Urothelium cell line (cell line): ENCODE measurements around the gene VPS33A.
"Not testable (repeated sequence)": the region's sequence is repeated elsewhere in the genome, so short reads cannot be mapped to it uniquely, and the experiment has no call there.

ENCODE experiments used
- DNase-seq: peaks from one replicate; pipeline ENCODE4 v3.0.0; 2011; ENCODE audit warnings: low spot score, mixed read lengths
- FAIRE-seq: peaks from 2 replicates; lab custom pipeline; 2011; peaks lifted over from hg19 to GRCh38; lab: Jason Lieb, UNC

Gene VPS33A

DNA sequence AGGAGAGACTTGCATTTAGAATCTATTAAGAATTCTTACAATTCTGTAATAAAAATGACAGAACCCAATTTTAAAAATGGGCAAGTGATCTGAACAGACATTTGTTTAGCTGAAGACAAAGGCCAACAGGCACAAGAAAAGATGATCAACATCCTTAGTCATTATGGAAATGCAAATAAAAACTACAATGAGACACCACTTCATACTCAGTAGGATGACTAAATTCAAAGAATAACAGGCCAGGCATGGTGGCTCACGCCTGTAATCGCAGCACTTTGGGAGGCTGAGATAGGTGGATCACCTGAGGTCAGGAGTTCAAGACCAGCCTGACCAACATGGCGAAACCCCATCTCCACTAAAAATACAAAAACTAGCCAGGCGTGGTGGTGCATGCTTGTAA is 7.8 kb downstream of the VPS33A start:
- DNase-seq, FAIRE-seq: not testable (repeated sequence)

DNA sequence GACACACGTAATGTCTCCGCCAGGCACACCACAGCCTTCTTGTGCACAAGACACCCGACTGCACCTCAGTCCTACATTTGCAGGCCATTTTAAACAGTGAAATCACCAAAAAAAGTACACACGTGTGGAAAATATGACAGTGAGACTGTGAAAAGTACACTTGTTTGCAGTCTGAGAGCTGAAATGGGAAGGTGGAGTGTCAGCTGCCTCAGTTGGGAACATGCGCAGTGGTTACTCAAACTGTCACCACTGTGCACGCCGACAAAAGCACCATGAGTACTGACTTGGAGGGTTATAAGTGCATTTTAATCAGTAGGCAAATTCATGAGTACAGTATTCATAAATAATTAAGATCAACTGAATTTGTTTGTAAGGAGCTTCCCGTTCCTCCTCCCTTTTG is 15.8 kb downstream of the VPS33A start:
- DNase-seq (no peak), FAIRE-seq (no peak)

- DNase-seq (no peak), FAIRE-seq (no peak)
Observed at GRCh38 chr12:122250047-122250446, 16.2 kb downstream of the VPS33A start.

- no peak for DNase-seq
- FAIRE-seq: no peak
Observed at GRCh38 chr12:122245553-122245952, 20.7 kb downstream of the VPS33A start.

- FAIRE-seq: no peak
- DNase-seq: no peak
Observed at GRCh38 chr12:122244565-122245371, 21.5 kb downstream of the VPS33A start.

DNA sequence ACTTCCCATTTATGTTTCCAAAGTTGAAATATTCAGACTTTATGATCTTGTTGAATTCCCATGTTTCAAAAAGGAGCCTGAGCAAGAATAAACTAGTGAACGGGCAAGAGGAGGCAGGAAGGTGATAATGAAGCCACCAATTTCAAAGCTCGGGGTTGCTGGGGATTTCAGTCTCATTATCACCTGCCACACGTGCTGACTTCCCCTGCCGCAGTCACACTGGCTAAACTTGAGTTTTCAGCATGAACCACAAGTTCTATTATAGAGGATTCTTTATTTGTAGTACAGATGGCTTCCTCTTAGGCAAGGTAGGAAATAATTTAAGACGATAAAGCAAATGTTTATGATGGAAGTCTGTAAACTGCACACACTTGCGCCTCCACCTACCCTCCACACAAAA is 22.3 kb downstream of the VPS33A start:
- no peak for FAIRE-seq

GRCh38 chr12:122238861-122239260 is 27.4 kb downstream of the VPS33A start:
- FAIRE-seq (no peak), DNase-seq (no peak)

More for the DNA sequence above, 22.3 kb downstream of the VPS33A start:
- no peak for DNase-seq

DNA sequence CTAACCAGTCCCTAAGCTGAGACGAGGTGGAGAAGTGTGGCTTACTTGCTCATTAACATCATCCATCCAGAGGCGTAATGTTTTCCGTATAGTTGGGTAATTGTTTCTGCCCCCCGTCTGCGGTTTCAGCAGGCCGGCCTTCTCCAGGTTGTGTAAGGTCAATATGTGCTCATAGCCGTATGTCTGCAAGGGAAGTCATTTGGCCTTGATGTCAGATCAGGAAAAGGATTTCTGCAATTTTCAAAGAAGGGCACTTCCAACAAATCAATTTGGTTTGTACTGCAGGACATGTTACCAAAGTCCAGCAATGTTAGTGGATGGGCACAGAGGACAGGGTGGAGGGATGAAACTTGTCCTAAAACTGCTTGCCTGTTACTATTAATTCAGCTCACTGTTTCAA is 30.6 kb downstream of the VPS33A start:
- DNase-seq (no peak), FAIRE-seq (no peak)

- FAIRE-seq (no peak), DNase-seq (no peak)
Observed at GRCh38 chr12:122232691-122233090, 33.6 kb downstream of the VPS33A start.

- DNase-seq (no peak), FAIRE-seq (no peak)
Observed at GRCh38 chr12:122230798-122231197, 35.5 kb downstream of the VPS33A start.

GRCh38 chr12:122228092-122228491 is 38.2 kb downstream of the VPS33A start:
- no peak for FAIRE-seq
- DNase-seq: no peak

GRCh38 chr12:122227341-122227740 is 39.0 kb downstream of the VPS33A start:
- no peak for FAIRE-seq
- no peak for DNase-seq

DNA sequence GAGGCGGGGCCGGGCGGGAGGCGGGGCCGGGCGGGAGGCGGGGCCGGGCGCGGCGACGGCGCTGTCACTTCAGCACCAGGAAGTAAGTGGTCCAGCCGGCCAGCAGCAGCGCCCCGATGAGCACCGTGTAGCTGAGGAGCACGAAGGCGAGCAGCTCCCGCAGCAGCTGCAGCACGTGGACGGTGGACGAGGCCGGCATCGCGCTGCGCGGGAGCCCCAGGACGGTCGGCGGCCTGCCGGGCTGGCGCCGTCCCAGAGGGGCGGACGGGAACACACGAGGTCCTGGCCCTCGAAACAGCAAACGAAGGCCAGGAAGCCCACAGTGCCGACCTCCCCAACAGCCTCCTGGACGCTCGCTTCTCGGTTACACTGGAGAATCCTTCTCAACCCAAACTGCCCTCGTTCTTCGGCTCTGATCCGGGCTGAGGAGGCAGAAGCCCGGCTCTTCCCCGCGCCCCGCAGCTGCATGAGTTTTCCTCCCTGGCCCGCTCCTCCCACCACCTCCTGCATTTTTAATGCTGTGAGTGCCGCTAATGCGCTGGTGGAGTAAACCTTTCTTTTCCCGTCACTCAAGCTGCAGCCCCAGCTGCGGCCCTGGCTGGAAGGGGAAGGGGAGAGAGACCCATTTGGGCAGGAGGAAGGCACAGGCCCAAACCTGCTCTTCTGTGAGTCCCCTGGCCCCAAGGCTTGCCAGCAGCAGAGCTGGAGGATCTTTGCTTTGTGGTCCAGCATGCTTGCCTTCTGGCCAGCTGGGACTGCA is 39.7 kb downstream of the VPS33A start:
- DNase-seq (no peak), FAIRE-seq (no peak)

DNA sequence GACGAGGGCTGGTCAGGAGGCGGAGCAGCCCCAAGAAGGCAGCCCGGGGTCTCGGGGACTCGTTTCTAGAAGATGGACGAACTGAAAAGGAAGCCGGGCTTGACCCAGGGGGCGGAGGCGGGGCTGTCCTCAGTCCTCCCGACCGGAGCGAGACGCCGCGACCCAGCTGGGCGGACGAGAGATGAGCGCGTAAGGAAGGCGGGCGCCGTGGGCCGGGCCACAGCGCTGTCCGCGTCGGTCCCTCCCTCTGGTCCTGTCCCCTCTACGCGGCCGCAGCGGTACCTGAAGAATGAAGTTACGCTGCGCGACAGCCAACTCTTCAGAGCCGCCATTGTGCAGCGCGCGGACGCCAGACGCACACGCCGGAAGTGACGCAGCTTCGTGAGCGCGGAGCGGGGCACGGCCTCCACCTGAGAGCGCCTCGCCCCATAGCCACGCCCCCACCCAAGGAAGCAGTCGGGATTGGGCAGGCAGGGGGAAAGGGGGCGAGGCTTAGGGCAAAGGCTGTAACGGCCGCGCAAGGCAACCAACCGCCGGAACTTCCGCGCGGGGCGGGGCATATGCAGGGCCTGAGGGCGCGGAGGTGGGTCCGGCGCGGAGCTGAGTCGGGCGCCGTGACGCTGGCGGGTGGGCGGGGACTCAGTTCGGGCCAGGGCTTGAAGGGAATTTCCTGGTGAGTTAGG is 40.5 kb downstream of the VPS33A start, which contains the start of gene DIABLO:
DIABLO (minus strand) TSS at position 370 of the 683 bp plus-strand sequence; CDS start at position 332, 38 bp downstream.
- FAIRE-seq: peak; percentile 99
- peak; percentile 99 for DNase-seq

DNA sequence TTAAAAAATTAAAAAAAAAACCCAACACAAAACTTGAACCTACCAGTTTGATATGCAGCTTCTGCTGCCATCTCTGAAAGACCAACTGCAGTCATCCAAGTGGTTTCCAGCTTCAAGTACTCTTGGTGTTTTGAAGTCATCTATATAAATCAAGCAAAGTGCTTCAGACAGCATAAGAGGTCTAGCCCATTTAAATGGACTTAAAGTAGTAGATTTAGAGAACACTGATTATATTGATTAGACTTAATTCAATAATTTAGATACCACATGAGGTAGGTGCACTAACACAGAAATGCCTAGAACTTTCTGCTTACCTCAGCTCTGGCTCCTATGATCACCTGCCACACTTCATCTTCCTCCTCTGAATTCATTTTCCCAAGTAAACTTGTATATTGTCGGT is 49.8 kb downstream of the VPS33A start:
- FAIRE-seq: no peak
- DNase-seq: no peak

DNA sequence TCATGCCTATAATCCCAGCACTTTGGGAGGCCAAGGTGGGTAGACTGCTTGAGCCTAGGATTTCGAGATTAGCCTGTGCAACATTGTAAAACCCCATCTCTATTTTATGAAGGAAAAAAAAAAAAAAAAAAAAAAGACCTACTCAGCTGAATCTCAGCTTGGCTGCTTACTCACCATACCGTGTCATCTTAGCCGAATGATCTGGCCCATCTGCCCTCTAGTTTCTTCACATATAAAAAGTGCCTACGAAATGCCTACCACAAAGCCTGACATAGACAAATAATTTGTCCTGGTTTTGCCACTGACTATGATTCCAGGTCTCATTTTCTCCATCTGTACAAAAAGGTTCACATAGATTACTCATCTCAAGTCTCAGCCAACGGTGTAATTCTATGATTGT is 50.5 kb downstream of the VPS33A start:
- no peak for FAIRE-seq
- DNase-seq: no peak

DNA sequence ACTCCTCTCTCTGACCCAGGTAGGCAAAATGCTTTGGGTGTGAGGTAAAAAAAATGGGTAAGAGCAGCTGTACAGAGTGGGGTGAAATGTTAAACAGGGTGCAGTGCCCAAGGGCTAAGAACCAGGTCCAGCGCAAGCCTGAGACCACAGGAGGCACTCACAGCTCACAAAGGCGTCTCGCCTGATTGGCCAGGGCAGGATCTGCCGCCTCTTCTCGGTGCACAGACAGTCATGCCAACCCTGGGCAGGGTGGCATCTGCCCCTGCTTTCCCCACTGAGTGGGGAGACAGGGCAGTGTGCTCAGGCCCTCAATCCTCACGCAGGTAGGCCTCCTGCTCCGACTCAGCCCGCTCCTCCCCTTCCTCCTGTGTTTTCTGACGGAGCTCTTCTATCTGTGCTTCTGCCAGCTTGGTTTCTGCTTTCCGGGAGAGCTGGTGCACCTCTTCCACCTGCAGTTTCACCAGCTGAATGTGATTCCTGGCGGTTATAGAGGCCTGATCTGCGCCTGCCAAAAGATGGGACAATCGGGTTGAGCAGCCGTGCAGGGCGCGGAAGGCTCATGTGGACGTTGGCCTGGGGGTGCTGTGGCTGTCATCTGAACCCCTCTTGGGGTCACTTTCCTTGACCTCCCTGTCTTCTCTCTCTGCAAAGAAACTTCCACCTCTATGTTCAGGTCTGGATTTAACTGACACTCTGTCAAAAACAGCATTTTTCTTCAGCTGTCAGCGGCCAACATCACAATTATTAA is 58.0 kb downstream of the VPS33A start:
- FAIRE-seq (no peak), DNase-seq (no peak)

DNA sequence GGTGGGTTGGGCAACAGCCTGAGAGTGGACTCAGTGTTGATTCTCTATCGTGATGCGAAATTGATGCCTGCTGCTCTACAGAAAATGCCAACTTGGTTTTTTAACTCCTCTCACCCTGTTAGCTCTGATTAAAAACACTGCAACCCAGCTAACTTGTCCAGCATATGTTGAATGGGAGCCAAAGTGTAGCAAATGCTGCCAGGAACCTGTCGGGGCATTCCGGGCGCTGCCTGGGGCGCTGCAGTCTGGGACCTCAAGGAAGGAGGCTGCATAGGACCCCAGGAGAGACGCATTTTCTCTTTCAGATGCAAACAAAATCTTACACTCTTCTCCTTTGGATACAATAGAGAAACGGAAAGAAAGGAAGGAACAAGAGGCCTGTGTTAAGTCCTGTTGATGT is 58.9 kb downstream of the VPS33A start:
- DNase-seq (no peak), FAIRE-seq (no peak)

DNA sequence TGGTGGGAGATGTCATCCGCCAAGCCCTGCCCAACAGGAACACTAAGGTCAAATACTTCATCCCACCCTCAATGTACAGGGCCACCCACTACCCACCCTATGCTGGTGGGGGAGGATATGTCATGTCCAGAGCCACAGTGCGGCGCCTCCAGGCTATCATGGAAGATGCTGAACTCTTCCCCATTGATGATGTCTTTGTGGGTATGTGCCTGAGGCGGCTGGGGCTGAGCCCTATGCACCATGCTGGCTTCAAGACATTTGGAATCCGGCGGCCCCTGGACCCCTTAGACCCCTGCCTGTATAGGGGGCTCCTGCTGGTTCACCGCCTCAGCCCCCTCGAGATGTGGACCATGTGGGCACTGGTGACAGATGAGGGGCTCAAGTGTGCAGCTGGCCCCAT is 59.3 kb downstream of the VPS33A start:
- FAIRE-seq (no peak), DNase-seq (no peak)

- FAIRE-seq: no peak
Observed at GRCh38 chr12:122206111-122206881, 60.0 kb downstream of the VPS33A start.

More at GRCh38 chr12:122206111-122206881, 60.0 kb downstream of the VPS33A start:
- no peak for DNase-seq
